ENCODE measurements around the gene SH3TC2.

GRCh38 chr5:148988328-148988727, 74.5 kb downstream of the SH3TC2 start:
- TF ChIP-seq POLR2A (IDR thresholded peaks at IDR 0.05), result no peak
- TF ChIP-seq, protein P1, sequence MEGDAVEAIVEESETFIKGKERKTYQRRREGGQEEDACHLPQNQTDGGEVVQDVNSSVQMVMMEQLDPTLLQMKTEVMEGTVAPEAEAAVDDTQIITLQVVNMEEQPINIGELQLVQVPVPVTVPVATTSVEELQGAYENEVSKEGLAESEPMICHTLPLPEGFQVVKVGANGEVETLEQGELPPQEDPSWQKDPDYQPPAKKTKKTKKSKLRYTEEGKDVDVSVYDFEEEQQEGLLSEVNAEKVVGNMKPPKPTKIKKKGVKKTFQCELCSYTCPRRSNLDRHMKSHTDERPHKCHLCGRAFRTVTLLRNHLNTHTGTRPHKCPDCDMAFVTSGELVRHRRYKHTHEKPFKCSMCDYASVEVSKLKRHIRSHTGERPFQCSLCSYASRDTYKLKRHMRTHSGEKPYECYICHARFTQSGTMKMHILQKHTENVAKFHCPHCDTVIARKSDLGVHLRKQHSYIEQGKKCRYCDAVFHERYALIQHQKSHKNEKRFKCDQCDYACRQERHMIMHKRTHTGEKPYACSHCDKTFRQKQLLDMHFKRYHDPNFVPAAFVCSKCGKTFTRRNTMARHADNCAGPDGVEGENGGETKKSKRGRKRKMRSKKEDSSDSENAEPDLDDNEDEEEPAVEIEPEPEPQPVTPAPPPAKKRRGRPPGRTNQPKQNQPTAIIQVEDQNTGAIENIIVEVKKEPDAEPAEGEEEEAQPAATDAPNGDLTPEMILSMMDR (IDR thresholded peaks at IDR 0.05), result no peak
